GM23338 (cell line): ENCODE data around the gene CRADD. TPM values are rescaled to one million over a fixed set of nuclear protein-coding genes. Genes with fewer than 3 reads are reported as not detected.

ENCODE experiments used
- ATAC-seq: fragments of 200-7000 bp; cut with Tn5 transposase; 3 replicates; pipeline ENCODE4 v1.9.1; 2020
- DNase-seq: peaks from one replicate; pipeline ENCODE4 v3.0.0-alpha.2; 2015; ENCODE audit warnings: low spot score
- H2AFZ ChIP-seq: fragments of 200-600 bp; sonication (generic); 2 replicates; pipeline ENCODE4 v1.8.0; 2016; ENCODE audit warnings: antibody characterized with exemption, mild to moderate bottlenecking, moderate library complexity
- H3F3A ChIP-seq: fragments of 200-600 bp; sonication (generic); replicated peaks from 2 replicates; pipeline ENCODE4 v1.8.0; 2017; ENCODE audit warnings: antibody characterized with exemption, mixed run types, low read depth
- H3K27ac ChIP-seq: fragments of 200-600 bp; sonication (generic); 2 replicates; pipeline ENCODE4 v1.6.1; 2016; ENCODE audit warnings: low read depth
- H3K27me3 ChIP-seq: fragments of 200-600 bp; sonication (generic); 2 replicates; pipeline ENCODE4 v1.8.0; 2016; ENCODE audit warnings: mild to moderate bottlenecking, mixed run types, moderate library complexity; ENCODE audit not compliant: insufficient read depth
- H3K36me3 ChIP-seq: fragments of 200-600 bp; sonication (generic); 2 replicates; pipeline ENCODE4 v1.8.0; 2016; ENCODE audit warnings: mild to moderate bottlenecking; ENCODE audit not compliant: insufficient read depth
- H3K4me1 ChIP-seq: fragments of 200-600 bp; sonication (generic); 2 replicates; pipeline ENCODE4 v1.8.0; 2016; ENCODE audit warnings: mild to moderate bottlenecking, moderate library complexity; ENCODE audit not compliant: insufficient read depth
- H3K4me2 ChIP-seq: fragments of 200-600 bp; sonication (generic); 2 replicates; pipeline ENCODE4 v1.7.1; 2017; ENCODE audit warnings: mixed run types
- H3K4me3 ChIP-seq: fragments of 200-600 bp; sonication (generic); 2 replicates; pipeline ENCODE4 v1.6.1; 2016; ENCODE audit warnings: mixed run types
- H3K79me2 ChIP-seq: fragments of 200-600 bp; sonication (generic); replicated peaks from 2 replicates; pipeline ENCODE4 v1.8.0; 2017; ENCODE audit warnings: mild to moderate bottlenecking; ENCODE audit not compliant: insufficient read depth
- H3K9me2 ChIP-seq: fragments of 200-600 bp; sonication (generic); 2 replicates; pipeline ENCODE4 v1.8.0; 2017; ENCODE audit not compliant: insufficient read depth
- H4K20me1 ChIP-seq: fragments of 200-600 bp; sonication (generic); replicated peaks from 2 replicates; pipeline ENCODE4 v1.8.0; 2017; ENCODE audit warnings: mild to moderate bottlenecking; ENCODE audit not compliant: insufficient read depth
- H3K27ac Mint-ChIP-seq: 2 replicates; pipeline ENCODE4 v1.8.0; 2020; ENCODE audit warnings: inconsistent platforms, mild to moderate bottlenecking, moderate library complexity, mixed read lengths
- H3K27me3 Mint-ChIP-seq: 3 replicates; pipeline ENCODE4 v1.8.0; 2022; ENCODE audit warnings: low read depth, mild to moderate bottlenecking, moderate library complexity, mixed read lengths, inconsistent platforms; ENCODE audit not compliant: insufficient read depth, poor library complexity
- H3K36me3 Mint-ChIP-seq: 3 replicates; pipeline ENCODE4 v1.8.0; 2021; ENCODE audit warnings: low read depth, mild to moderate bottlenecking, inconsistent platforms, moderate library complexity, mixed read lengths
- H3K4me1 Mint-ChIP-seq: 3 replicates; pipeline ENCODE4 v1.8.0; 2020; ENCODE audit warnings: mild to moderate bottlenecking, inconsistent platforms, mixed read lengths
- H3K4me3 Mint-ChIP-seq: 3 replicates; pipeline ENCODE4 v1.8.0; 2021; ENCODE audit warnings: moderate library complexity, mild to moderate bottlenecking, inconsistent platforms, mixed read lengths
- H3K9me3 Mint-ChIP-seq: 3 replicates; pipeline ENCODE4 v1.8.0; 2020; ENCODE audit warnings: moderate library complexity, mild to moderate bottlenecking, inconsistent platforms, mixed read lengths
- CTCF ChIP-seq, 2 experiments: fragments of 200-600 bp in 1 of 2; sonication (generic) in 1 of 2; conservative IDR thresholded peaks; 2 replicates each; pipeline versions ENCODE4 v1.5.1 to v1.6.1; 2016 to 2017; ENCODE audit warnings: antibody characterized with exemption in 2 of 2, low read depth in 2 of 2, mild to moderate bottlenecking in 2 of 2, moderate library complexity in 1 of 2
- EZH2 ChIP-seq: fragments of 200-600 bp; sonication (generic); IDR thresholded peaks from one replicate; pipeline ENCODE4 v1.8.0; 2017; ENCODE audit warnings: antibody characterized with exemption, mild to moderate bottlenecking, low read depth; ENCODE audit not compliant: unreplicated experiment
- EZH2phosphoT487 ChIP-seq: fragments of 200-600 bp; sonication (generic); IDR thresholded peaks from one replicate; pipeline ENCODE4 v1.8.1; 2018; ENCODE audit warnings: antibody characterized with exemption; ENCODE audit not compliant: unreplicated experiment
- NANOG ChIP-seq: IDR thresholded peaks from 2 replicates; pipeline ENCODE4 v1.6.1; 2016; ENCODE audit warnings: antibody characterized with exemption, borderline replicate concordance
- REST ChIP-seq: IDR thresholded peaks from one replicate; pipeline ENCODE4 v1.6.1; 2018; ENCODE audit warnings: antibody characterized with exemption; ENCODE audit not compliant: unreplicated experiment
- STAT1 ChIP-seq: IDR thresholded peaks from one replicate; pipeline ENCODE4 v1.6.1; 2016; ENCODE audit warnings: antibody characterized with exemption; ENCODE audit not compliant: unreplicated experiment
- ZNF114 ChIP-seq: fragments of 250-450 bp; sonication (Bioruptor Pico); IDR thresholded peaks from 2 replicates; pipeline ENCODE4 v1.5.0; 2020; ENCODE audit warnings: mild to moderate bottlenecking, moderate library complexity
- ZNF331 ChIP-seq: fragments of 250-450 bp; sonication (Bioruptor Pico); IDR thresholded peaks from 2 replicates; pipeline ENCODE4 v1.5.0; 2020; ENCODE audit warnings: low read depth, mild to moderate bottlenecking, moderate library complexity
- polyA plus RNA-seq: library from polyadenylated mRNA; unstranded; fragments of >200 nt; fragmentation: Nextera tagmentation; extraction: Ambion mirVana; gene quantifications from 2 replicates; pipeline ENCODE4 v1.2.1, GENCODE V29; 2016
- total RNA-seq: library from RNA; depleted of rRNA; stranded (reverse); fragments of >200 nt; shearing (Covaris generic); gene quantifications from 2 replicates; pipeline ENCODE4 v1.2.3, GENCODE V29; 2014
- TF ChIP-seq, protein P1 (sequence below): IDR thresholded peaks from 2 replicates; pipeline ENCODE4 v1.6.1; 2016; ENCODE audit warnings: antibody characterized with exemption
- TF ChIP-seq, protein P2 (sequence below): fragments of 250-450 bp; sonication (Bioruptor Pico); IDR thresholded peaks from 2 replicates; pipeline ENCODE4 v1.5.0; 2020; ENCODE audit warnings: mild to moderate bottlenecking, moderate library complexity

Gene CRADD
- total and polyA plus RNA-seq, 2 experiments from 2014 or later = 6.3 to 27.9 TPM

DNA sequence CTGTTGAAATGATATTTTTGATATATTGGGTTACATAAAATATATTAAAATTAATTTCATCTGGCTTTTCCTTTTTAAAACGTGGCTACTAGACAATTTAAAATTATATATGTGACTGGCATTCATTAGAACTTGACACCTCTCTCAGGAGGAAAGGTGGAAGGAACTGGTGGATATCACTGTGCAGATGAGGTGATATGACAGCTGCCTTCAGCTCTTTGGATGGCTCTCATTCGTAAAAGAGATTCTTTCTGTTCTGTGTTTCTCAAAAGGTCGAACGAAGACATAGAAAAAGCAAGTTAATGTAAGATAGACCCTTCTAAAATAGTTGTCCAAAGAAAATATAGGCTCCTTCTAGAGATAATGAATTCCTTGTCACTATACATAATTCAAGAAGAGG is 36.6 kb downstream of the CRADD start (continued):
- TF ChIP-seq, protein P1, sequence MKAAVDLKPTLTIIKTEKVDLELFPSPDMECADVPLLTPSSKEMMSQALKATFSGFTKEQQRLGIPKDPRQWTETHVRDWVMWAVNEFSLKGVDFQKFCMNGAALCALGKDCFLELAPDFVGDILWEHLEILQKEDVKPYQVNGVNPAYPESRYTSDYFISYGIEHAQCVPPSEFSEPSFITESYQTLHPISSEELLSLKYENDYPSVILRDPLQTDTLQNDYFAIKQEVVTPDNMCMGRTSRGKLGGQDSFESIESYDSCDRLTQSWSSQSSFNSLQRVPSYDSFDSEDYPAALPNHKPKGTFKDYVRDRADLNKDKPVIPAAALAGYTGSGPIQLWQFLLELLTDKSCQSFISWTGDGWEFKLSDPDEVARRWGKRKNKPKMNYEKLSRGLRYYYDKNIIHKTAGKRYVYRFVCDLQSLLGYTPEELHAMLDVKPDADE = no peak
- TF ChIP-seq EZH2phosphoT487 (no peak), EZH2 (no peak), STAT1 (no peak), NANOG (no peak)
- TF ChIP-seq, protein P2, sequence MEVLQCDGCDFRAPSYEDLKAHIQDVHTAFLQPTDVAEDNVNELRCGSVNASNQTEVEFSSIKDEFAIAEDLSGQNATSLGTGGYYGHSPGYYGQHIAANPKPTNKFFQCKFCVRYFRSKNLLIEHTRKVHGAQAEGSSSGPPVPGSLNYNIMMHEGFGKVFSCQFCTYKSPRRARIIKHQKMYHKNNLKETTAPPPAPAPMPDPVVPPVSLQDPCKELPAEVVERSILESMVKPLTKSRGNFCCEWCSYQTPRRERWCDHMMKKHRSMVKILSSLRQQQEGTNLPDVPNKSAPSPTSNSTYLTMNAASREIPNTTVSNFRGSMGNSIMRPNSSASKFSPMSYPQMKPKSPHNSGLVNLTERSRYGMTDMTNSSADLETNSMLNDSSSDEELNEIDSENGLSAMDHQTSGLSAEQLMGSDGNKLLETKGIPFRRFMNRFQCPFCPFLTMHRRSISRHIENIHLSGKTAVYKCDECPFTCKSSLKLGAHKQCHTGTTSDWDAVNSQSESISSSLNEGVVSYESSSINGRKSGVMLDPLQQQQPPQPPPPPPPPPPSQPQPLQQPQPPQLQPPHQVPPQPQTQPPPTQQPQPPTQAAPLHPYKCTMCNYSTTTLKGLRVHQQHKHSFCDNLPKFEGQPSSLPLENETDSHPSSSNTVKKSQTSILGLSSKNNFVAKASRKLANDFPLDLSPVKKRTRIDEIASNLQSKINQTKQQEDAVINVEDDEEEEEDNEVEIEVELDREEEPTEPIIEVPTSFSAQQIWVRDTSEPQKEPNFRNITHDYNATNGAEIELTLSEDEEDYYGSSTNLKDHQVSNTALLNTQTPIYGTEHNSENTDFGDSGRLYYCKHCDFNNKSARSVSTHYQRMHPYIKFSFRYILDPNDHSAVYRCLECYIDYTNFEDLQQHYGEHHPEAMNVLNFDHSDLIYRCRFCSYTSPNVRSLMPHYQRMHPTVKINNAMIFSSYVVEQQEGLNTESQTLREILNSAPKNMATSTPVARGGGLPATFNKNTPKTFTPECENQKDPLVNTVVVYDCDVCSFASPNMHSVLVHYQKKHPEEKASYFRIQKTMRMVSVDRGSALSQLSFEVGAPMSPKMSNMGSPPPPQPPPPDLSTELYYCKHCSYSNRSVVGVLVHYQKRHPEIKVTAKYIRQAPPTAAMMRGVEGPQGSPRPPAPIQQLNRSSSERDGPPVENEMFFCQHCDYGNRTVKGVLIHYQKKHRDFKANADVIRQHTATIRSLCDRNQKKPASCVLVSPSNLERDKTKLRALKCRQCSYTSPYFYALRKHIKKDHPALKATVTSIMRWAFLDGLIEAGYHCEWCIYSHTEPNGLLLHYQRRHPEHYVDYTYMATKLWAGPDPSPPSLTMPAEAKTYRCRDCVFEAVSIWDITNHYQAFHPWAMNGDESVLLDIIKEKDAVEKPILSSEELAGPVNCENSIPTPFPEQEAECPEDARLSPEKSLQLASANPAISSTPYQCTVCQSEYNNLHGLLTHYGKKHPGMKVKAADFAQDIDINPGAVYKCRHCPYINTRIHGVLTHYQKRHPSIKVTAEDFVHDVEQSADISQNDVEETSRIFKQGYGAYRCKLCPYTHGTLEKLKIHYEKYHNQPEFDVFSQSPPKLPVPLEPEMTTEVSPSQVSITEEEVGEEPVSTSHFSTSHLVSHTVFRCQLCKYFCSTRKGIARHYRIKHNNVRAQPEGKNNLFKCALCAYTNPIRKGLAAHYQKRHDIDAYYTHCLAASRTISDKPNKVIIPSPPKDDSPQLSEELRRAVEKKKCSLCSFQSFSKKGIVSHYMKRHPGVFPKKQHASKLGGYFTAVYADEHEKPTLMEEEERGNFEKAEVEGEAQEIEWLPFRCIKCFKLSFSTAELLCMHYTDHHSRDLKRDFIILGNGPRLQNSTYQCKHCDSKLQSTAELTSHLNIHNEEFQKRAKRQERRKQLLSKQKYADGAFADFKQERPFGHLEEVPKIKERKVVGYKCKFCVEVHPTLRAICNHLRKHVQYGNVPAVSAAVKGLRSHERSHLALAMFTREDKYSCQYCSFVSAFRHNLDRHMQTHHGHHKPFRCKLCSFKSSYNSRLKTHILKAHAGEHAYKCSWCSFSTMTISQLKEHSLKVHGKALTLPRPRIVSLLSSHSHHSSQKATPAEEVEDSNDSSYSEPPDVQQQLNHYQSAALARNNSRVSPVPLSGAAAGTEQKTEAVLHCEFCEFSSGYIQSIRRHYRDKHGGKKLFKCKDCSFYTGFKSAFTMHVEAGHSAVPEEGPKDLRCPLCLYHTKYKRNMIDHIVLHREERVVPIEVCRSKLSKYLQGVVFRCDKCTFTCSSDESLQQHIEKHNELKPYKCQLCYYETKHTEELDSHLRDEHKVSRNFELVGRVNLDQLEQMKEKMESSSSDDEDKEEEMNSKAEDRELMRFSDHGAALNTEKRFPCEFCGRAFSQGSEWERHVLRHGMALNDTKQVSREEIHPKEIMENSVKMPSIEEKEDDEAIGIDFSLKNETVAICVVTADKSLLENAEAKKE (CRISPR knock-in tag) = no peak

- peaks cover 6% of the 10 kb centered on the region; the same call in 1 of the 2 replicates for H3K36me3 ChIP-seq
- H2AFZ ChIP-seq = no peak overlapping the region
- no peak overlapping the region for H3K4me2 ChIP-seq
- Mint-ChIP-seq H3K27ac (no peak overlapping the region), H3K4me1 (peaks cover 13% of the 10 kb centered on the region; the same call in 2 of the 3 replicates), H3K9me3 (peaks cover 16% of the 10 kb centered on the region), H3K4me3 (no peak overlapping the region), H3K27me3 (peaks cover 6% of the 10 kb centered on the region), H3K36me3 (peaks cover 8% of the 10 kb centered on the region; the same call in 2 of the 3 replicates)
- H3K27ac ChIP-seq = no peak overlapping the region
- no peaks in the 10 kb centered on the region for H3K79me2 ChIP-seq
- H4K20me1 ChIP-seq = no peaks in the 10 kb centered on the region
- TF ChIP-seq ZNF331 (CRISPR knock-in tag) (no peak), ZNF114 (no peak), EZH2phosphoT487 (no peak), EZH2 (no peak), CTCF (conservative IDR thresholded peaks at IDR 0.05; ENCODE audit: low read depth in 2 of 2) (no peak), REST (no peak)
- peaks cover 5% of the 10 kb centered on the region for H3K9me2 ChIP-seq
- no peaks in the 10 kb centered on the region for H3K27me3 ChIP-seq
- no peaks in the 10 kb centered on the region for H3F3A ChIP-seq
- DNase-seq (peak; percentile 29), ATAC-seq (no peak; the same call in 2 of the 3 replicates)
- H3K4me1 ChIP-seq = no peaks in the 10 kb centered on the region
- H3K4me3 ChIP-seq = no peak overlapping the region
Observed at GRCh38 chr12:93714382-93714781, 37.2 kb downstream of the CRADD start.
